ENCODE measurements around the gene PARVB.

PARVB gene, protein sequence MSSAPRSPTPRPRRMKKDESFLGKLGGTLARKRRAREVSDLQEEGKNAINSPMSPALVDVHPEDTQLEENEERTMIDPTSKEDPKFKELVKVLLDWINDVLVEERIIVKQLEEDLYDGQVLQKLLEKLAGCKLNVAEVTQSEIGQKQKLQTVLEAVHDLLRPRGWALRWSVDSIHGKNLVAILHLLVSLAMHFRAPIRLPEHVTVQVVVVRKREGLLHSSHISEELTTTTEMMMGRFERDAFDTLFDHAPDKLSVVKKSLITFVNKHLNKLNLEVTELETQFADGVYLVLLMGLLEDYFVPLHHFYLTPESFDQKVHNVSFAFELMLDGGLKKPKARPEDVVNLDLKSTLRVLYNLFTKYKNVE

GRCh38 chr22:44024288-44024921 is at the start of gene PARVB:
Gene PARVB (plus strand): TSS chr22:44024302. CDS start chr22:44024340, 38 bp downstream.
- no peak for DNase-seq

- no peak for DNase-seq
Measured at GRCh38 chr22:43975041-43975440, 49.1 kb upstream of the PARVB start.

DNA sequence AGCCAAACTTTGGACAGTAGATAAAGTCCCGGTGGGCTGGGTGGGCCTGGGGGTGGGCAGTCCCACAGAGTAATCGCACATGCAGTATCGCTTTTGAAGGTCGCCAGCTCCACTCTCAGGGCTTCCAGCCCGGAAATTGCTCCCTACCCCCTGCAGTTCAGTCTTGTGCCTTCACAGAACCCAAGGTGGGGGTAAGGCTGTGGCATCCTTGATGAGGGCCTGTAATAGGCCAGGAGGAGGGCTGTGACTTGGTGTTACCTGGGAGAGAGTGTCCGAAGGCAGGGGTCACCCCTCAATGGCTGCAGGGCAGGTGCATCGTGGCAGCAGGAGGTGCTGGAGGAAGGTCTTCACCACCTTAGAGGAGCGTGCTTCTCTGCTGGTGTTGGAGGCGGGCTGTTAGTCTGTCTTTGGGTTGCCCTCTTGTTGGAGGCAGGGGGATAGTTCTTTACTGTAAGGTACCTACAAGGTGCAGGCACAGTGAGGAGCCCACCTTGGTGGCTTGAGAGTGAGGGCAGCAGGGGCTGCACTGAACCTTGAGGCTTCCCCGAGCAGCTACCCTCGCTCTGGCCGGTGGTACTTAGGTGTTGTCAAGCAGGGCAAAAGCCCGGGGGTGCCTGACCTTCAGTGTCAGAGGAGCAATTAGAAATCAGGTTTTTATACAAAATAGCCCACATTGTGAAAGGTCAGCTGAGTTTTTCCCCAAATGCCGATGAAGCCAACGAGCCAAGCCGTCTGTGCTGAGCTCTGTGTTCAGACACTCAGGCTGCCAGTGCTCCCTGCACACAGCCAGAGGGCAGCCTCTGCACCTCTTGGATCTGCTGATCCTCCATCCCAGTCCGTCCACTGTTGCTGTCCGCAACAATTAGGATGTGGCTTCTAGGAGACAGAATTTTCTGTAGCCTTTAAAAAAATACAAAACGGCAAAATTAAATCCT is 47.0 kb upstream of the PARVB start:
- no peak for DNase-seq

DNA sequence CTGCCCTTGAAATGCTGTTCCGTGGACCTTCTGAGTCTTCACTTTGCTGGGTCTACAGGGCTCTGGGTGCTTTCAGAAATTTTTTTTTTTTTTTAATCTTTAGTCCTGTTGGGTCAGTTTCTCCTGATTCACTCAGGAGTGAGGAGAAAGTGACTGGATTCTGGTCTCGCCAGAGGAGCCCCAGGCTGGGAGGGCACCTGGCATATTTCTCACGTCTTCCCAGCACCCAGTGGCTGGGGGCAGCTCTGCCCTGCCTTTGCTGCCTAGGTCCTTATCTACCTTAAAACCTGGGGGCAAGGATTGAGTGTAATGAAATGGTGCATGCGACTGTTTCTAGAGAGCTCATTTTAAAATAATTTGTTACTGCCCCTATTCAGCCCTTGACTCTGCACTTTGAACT is 45.5 kb upstream of the PARVB start:
- DNase-seq = no peak

GRCh38 chr22:43980579-43980978 is 43.5 kb upstream of the PARVB start:
- DNase-seq = no peak

- no peak for DNase-seq
Measured at GRCh38 chr22:43980996-43981395, 43.1 kb upstream of the PARVB start.

- no peak for DNase-seq
Measured at GRCh38 chr22:43983808-43984207, 40.3 kb upstream of the PARVB start.

GRCh38 chr22:43985532-43985931 is 38.6 kb upstream of the PARVB start:
- peak; percentile 71 for DNase-seq

- DNase-seq = no peak
Measured at GRCh38 chr22:43988116-43988820, 35.8 kb upstream of the PARVB start.

- no peak for DNase-seq
Measured at GRCh38 chr22:43988960-43989359, 35.1 kb upstream of the PARVB start.

DNA sequence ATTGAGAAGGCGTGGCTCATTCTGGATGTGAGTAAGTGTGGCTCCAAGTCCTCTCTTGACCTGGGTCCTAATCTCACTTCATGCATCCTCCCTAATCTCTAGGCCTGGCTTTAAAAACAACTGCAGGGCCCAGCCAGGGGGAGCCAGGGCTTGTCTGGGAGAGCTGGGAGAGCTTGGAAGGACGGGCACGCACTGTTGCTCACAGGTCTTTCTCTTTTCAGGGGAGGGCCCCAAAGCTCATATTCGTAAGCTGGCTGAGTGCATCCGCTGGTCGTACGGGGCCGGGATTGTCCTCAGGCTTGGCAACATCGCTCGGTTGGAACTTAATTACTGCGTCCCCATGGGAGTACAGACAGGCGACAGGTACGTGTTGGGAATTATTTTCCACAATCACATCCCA is 34.1 kb upstream of the PARVB start:
- no peak for DNase-seq

DNA sequence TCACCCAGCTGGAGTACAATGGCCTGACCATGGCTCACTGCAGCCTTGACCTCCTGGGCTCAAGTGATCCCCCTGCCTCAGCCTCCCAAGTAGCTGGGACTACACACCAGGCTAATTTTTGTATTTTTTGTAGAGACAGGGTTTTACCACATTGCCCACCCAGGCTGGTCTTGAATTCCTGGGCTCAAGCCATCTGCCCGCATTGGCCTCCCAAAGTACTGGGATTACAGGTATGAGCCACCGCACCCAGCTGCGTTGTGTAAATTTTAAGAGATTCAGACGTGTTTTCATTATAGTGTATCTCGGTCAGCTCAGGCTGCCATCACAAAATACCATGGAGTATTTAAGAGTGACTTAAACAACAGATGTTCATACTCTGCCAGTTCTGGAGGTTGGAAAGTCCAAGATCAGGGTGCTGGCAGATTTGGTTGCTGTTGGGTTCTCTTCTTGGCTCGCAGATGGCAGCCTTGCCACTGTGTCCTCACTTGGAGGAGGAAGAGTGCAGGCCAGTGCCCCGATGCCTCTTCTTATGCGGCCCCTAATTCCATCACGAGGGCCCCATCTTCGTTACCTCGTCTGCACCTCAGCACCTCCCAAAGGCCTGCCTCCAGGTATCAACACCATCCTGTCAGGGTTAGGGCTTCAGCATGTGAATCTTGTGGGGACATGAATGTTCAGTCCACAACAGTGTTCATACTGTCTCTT is 32.6 kb upstream of the PARVB start:
- DNase-seq = no peak

GRCh38 chr22:43992331-43992821 is 31.7 kb upstream of the PARVB start:
- DNase-seq = no peak

- no peak for DNase-seq
Measured at GRCh38 chr22:43993072-43993760, 30.9 kb upstream of the PARVB start.

DNA sequence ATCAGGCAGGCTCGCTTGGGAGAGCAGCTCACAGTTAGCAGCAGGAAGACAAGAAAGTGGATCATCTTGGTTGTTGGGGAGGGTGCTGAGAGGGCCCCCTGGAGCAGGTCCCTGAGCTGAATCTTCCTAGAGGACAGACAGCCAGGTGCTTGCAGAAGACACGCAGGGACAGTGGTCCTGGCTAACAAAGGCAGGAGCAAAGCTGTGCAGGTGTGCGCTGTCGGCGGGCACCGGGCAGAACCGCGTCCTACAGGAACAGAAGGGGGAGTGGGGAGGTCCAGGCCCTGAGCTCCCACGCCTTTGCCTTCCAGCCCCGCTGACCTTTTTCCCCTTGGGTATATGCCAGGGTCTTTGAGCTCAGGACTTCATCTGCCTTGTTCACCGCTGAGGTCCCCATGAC is 30.1 kb upstream of the PARVB start:
- DNase-seq = no peak

- no peak for DNase-seq
Measured at GRCh38 chr22:43994416-43994815, 29.7 kb upstream of the PARVB start.

- no peak for DNase-seq
Measured at GRCh38 chr22:43995057-43995685, 28.9 kb upstream of the PARVB start.

GRCh38 chr22:43995798-43996169 is 28.3 kb upstream of the PARVB start:
- DNase-seq = no peak

GRCh38 chr22:43996170-43996980 is 27.7 kb upstream of the PARVB start:
- DNase-seq = no peak

DNA sequence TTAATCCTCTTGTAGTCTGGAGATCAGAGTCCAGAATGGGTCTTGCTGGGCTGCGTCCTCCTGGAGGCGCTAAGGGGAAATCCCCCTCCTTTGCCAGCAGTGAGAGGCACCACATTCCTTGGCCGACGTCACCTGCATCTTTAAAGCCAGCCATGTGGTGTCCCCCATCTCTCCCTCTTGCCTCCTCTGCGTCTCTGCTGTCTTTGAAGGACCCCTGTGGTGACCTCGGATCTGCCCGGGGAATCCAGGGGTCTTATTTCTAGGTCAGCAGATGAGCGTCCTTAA is 27.2 kb upstream of the PARVB start:
- DNase-seq = no peak

Data from NCI-H510A (cell line).